Measurements from ENCODE around the gene TP53I3.
A peak's percentile ranks its signal among the peaks of the same experiment; 100 is the strongest.
"Not testable (repeated sequence)": the region's sequence is repeated elsewhere in the genome, so short reads cannot be mapped to it uniquely, and the experiment has no call there.

Gene TP53I3

DNA sequence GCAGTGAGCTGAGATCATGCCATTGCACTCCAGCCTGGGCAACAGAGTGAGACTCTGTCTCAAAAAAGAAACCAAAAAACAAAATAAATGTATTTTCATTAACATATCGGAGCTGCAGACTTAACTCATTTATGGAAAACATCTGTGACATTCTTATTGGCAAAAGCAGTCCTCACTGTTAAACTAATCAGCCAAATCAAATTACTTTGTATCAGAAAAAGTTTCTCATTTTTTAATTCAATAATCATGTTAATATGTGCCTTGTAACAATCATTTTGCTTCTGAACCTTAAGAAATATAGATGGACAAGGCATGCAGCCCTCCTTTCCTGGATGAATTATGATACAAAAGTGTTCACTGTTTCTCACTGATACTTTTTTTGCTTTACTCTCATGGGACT, 18.0 kb upstream of the TP53I3 start:
- no CpG with 5 or more reads among the region's 1 CpG for WGBS, 2 donors (ENCODE audit: extremely low coverage in 2 of 2, insufficient read length in 2 of 2, insufficient replicate concordance in 1 of 2)
- Histone ChIP-seq H2AK5ac (ENCODE audit: low read depth, low read length) (no peak overlapping the region), H2BK120ac (ENCODE audit: low read depth, low read length) (no peak overlapping the region), H2AFZ (ENCODE audit: low read length) (no peak overlapping the region), H3K14ac (ENCODE audit: low read length) (no peak overlapping the region), H3K4ac (ENCODE audit: low read length) (no peak overlapping the region), H3K4me2 (ENCODE audit: insufficient read depth, low read length, poor library complexity, severe bottlenecking) (no peak overlapping the region), H3K9ac (ENCODE audit: low read depth, low read length, poor library complexity) (no peak overlapping the region), H2BK12ac (ENCODE audit: low read length) (no peak overlapping the region), H4K8ac (ENCODE audit: low read depth, low read length) (no peak overlapping the region), H3K36me3 (replicated peaks in 1 of 2; ENCODE audit: control insufficient read depth in 2 of 2, insufficient read depth in 2 of 2, low read length in 2 of 2) (no peaks in the 10 kb centered on the region), H3K4me3 (ENCODE audit: low read length in 2 of 2) (no peak overlapping the region), H3K79me1 (ENCODE audit: low read depth, low read length) (no peaks in the 10 kb centered on the region), H4K91ac (ENCODE audit: low read depth, low read length, poor library complexity) (no peak overlapping the region), H3K4me1 (ENCODE audit: control insufficient read depth in 2 of 2, insufficient read depth in 1 of 2, low read depth in 1 of 2, low read length in 2 of 2) (no peaks in the 10 kb centered on the region), H2BK15ac (ENCODE audit: low read length) (no peak overlapping the region), H3K23ac (ENCODE audit: low read depth, low read length, poor library complexity) (no peak overlapping the region), H2BK5ac (ENCODE audit: low read length) (no peak overlapping the region), H3K27me3 (ENCODE audit: control insufficient read depth in 3 of 3, insufficient read depth in 3 of 3, low read depth in 1 of 3, low read length in 3 of 3) (no peaks in the 10 kb centered on the region), H3K18ac (ENCODE audit: low read length) (no peak overlapping the region), H3K9me3 (replicated peaks in 1 of 2; ENCODE audit: control insufficient read depth in 2 of 2, insufficient read depth in 1 of 2, low read depth in 1 of 2, low read length in 2 of 2) (peaks cover 0 to 6% of the 10 kb centered on the region in 2 donors), H3K27ac (replicated peaks; ENCODE audit: low read length) (no peak overlapping the region)
- DNase-seq (ENCODE audit: low spot score), result no peak

DNA sequence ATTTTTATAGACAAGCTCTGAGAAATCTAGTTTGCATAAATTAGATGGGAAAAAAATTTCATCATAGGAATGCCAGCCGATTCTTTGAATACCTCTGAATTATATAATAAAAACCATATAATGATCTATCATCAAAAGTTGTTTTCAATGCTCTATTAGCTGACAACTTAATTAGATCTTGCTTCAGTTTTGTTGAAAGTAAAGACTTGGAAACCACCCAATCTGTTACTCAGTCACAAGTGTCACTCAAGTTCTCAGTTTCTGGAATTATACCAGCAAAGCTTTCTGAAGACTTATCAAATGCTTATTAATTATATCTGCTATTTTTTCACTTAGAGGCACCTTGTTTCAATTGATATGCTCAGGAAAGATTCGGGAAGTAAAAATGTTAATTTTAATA, 17.4 kb upstream of the TP53I3 start:
- H3K27ac ChIP-seq (replicated peaks; ENCODE audit: low read length), result no peak overlapping the region
- no peak overlapping the region for H3K4ac ChIP-seq (ENCODE audit: low read length)
- H3K9ac ChIP-seq (ENCODE audit: low read depth, low read length, poor library complexity), result no peak overlapping the region
- H3K27me3 ChIP-seq (ENCODE audit: control insufficient read depth in 3 of 3, insufficient read depth in 3 of 3, low read depth in 1 of 3, low read length in 3 of 3), result no peaks in the 10 kb centered on the region
- no peaks in the 10 kb centered on the region for H3K79me1 ChIP-seq (ENCODE audit: low read depth, low read length)
- H2AFZ ChIP-seq (ENCODE audit: low read length), result no peak overlapping the region
- no peak overlapping the region for H3K18ac ChIP-seq (ENCODE audit: low read length)
- H2AK5ac ChIP-seq (ENCODE audit: low read depth, low read length), result no peak overlapping the region
- no CpG with 5 or more reads among the region's 2 CpGs for WGBS, 2 donors (ENCODE audit: extremely low coverage in 2 of 2, insufficient read length in 2 of 2, insufficient replicate concordance in 1 of 2)
- no peak overlapping the region for H2BK5ac ChIP-seq (ENCODE audit: low read length)
- H2BK15ac ChIP-seq (ENCODE audit: low read length), result no peak overlapping the region
- no peak overlapping the region for H2BK12ac ChIP-seq (ENCODE audit: low read length)
- H4K91ac ChIP-seq (ENCODE audit: low read depth, low read length, poor library complexity), result no peak overlapping the region
- H3K14ac ChIP-seq (ENCODE audit: low read length), result no peak overlapping the region
- no peak overlapping the region for H3K4me3 ChIP-seq (ENCODE audit: low read length in 2 of 2)
- no peaks in the 10 kb centered on the region for H3K4me1 ChIP-seq (ENCODE audit: control insufficient read depth in 2 of 2, insufficient read depth in 1 of 2, low read depth in 1 of 2, low read length in 2 of 2)
- no peak overlapping the region for H3K4me2 ChIP-seq (ENCODE audit: insufficient read depth, low read length, poor library complexity, severe bottlenecking)
- H3K9me3 ChIP-seq (replicated peaks in 1 of 2; ENCODE audit: control insufficient read depth in 2 of 2, insufficient read depth in 1 of 2, low read depth in 1 of 2, low read length in 2 of 2), result peaks cover 0 to 6% of the 10 kb centered on the region in 2 donors
- H2BK120ac ChIP-seq (ENCODE audit: low read depth, low read length), result no peak overlapping the region
- DNase-seq (ENCODE audit: low spot score), result no peak
- no peak overlapping the region for H4K8ac ChIP-seq (ENCODE audit: low read depth, low read length)
- no peak overlapping the region for H3K23ac ChIP-seq (ENCODE audit: low read depth, low read length, poor library complexity)
- H3K36me3 ChIP-seq (replicated peaks in 1 of 2; ENCODE audit: control insufficient read depth in 2 of 2, insufficient read depth in 2 of 2, low read length in 2 of 2), result no peaks in the 10 kb centered on the region

DNA sequence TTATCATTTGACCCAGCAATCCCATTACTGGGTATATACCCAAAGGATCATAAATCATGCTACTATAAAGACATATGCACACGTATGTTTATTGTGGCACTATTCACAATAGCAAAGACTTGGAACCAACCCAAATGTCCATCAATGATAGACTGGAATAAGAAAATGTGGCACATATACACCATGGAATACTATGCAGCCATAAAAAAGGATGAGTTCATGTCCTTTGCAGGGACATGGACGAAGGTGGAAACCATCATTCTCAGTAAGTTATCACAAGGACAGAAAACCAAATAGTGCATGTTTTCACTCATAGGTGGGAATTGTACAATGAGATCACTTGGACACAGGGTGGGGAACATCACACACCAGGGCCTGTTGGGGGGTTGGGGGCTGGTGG, 16.1 kb upstream of the TP53I3 start:
- DNase-seq (ENCODE audit: low spot score); H3K4me3 ChIP-seq (ENCODE audit: low read length in 2 of 2); H2BK15ac ChIP-seq (ENCODE audit: low read length); H2BK12ac ChIP-seq (ENCODE audit: low read length); H2AK5ac ChIP-seq (ENCODE audit: low read depth, low read length); H3K9ac ChIP-seq (ENCODE audit: low read depth, low read length, poor library complexity); H3K27me3 ChIP-seq (ENCODE audit: control insufficient read depth in 3 of 3, insufficient read depth in 3 of 3, low read depth in 1 of 3, low read length in 3 of 3); H2BK5ac ChIP-seq (ENCODE audit: low read length); H2BK120ac ChIP-seq (ENCODE audit: low read depth, low read length); H3K79me1 ChIP-seq (ENCODE audit: low read depth, low read length); H4K91ac ChIP-seq (ENCODE audit: low read depth, low read length, poor library complexity); H3K4me2 ChIP-seq (ENCODE audit: insufficient read depth, low read length, poor library complexity, severe bottlenecking); H3K27ac ChIP-seq (replicated peaks; ENCODE audit: low read length); H3K9me3 ChIP-seq (replicated peaks in 1 of 2; ENCODE audit: control insufficient read depth in 2 of 2, insufficient read depth in 1 of 2, low read depth in 1 of 2, low read length in 2 of 2); H3K23ac ChIP-seq (ENCODE audit: low read depth, low read length, poor library complexity); H3K18ac ChIP-seq (ENCODE audit: low read length); H4K8ac ChIP-seq (ENCODE audit: low read depth, low read length); H2AFZ ChIP-seq (ENCODE audit: low read length); H3K4ac ChIP-seq (ENCODE audit: low read length); H3K14ac ChIP-seq (ENCODE audit: low read length); H3K4me1 ChIP-seq (ENCODE audit: control insufficient read depth in 2 of 2, insufficient read depth in 1 of 2, low read depth in 1 of 2, low read length in 2 of 2); H3K36me3 ChIP-seq (replicated peaks in 1 of 2; ENCODE audit: control insufficient read depth in 2 of 2, insufficient read depth in 2 of 2, low read length in 2 of 2): not testable (repeated sequence)
- WGBS, 2 donors (ENCODE audit: extremely low coverage in 2 of 2, insufficient read length in 2 of 2, insufficient replicate concordance in 1 of 2), result no CpG with 5 or more reads among the region's 2 CpGs

DNA sequence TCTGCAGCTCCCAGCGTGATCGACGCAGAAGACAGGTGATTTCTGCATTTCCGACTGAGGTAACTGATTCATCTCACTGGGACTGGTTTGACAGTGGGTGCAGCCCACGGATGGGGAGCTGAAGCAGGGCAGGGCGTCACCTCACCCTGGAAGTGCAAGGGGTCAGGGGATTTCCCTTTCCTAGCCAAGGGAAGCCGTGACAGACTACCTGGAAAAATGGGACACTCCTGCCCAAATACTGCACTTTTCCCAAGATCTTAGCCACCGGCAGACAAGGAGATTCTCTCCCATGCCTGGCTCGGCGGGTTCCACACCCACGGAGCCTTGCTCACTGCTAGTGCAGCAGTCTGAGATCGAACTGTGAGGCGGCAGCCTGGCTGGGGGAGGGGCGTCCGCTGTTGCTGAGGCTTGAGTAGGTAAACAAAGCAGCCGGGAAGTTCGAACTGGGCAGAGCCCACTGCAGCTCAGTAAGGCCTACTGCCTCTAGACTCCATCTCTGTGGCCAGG, 10.6 kb upstream of the TP53I3 start:
- not testable (repeated sequence) for H3K79me1 ChIP-seq (ENCODE audit: low read depth, low read length); H3K27me3 ChIP-seq (ENCODE audit: control insufficient read depth in 3 of 3, insufficient read depth in 3 of 3, low read depth in 1 of 3, low read length in 3 of 3); H3K9me3 ChIP-seq (replicated peaks in 1 of 2; ENCODE audit: control insufficient read depth in 2 of 2, insufficient read depth in 1 of 2, low read depth in 1 of 2, low read length in 2 of 2); H4K8ac ChIP-seq (ENCODE audit: low read depth, low read length); H3K4me3 ChIP-seq (ENCODE audit: low read length in 2 of 2); H3K27ac ChIP-seq (replicated peaks; ENCODE audit: low read length); H2BK15ac ChIP-seq (ENCODE audit: low read length); H2AK5ac ChIP-seq (ENCODE audit: low read depth, low read length); H3K9ac ChIP-seq (ENCODE audit: low read depth, low read length, poor library complexity); H4K91ac ChIP-seq (ENCODE audit: low read depth, low read length, poor library complexity); H2BK5ac ChIP-seq (ENCODE audit: low read length); H3K4me2 ChIP-seq (ENCODE audit: insufficient read depth, low read length, poor library complexity, severe bottlenecking); H3K18ac ChIP-seq (ENCODE audit: low read length); H3K36me3 ChIP-seq (replicated peaks in 1 of 2; ENCODE audit: control insufficient read depth in 2 of 2, insufficient read depth in 2 of 2, low read length in 2 of 2); H3K23ac ChIP-seq (ENCODE audit: low read depth, low read length, poor library complexity); H3K4me1 ChIP-seq (ENCODE audit: control insufficient read depth in 2 of 2, insufficient read depth in 1 of 2, low read depth in 1 of 2, low read length in 2 of 2); DNase-seq (ENCODE audit: low spot score); H3K4ac ChIP-seq (ENCODE audit: low read length); H2BK12ac ChIP-seq (ENCODE audit: low read length); H3K14ac ChIP-seq (ENCODE audit: low read length); H2BK120ac ChIP-seq (ENCODE audit: low read depth, low read length)
- no CpG with 5 or more reads among the region's 17 CpGs for WGBS, 2 donors (ENCODE audit: extremely low coverage in 2 of 2, insufficient read length in 2 of 2, insufficient replicate concordance in 1 of 2)
- peak overlapping the region; percentile 61 for H2AFZ ChIP-seq (ENCODE audit: low read length)

All from neuronal stem cell (in vitro differentiated cells).